ENCODE results near the gene MCMBP.
"Not testable (repeated sequence)": the region's sequence is repeated elsewhere in the genome, so short reads cannot be mapped to it uniquely, and the experiment has no call there.

Gene MCMBP, protein sequence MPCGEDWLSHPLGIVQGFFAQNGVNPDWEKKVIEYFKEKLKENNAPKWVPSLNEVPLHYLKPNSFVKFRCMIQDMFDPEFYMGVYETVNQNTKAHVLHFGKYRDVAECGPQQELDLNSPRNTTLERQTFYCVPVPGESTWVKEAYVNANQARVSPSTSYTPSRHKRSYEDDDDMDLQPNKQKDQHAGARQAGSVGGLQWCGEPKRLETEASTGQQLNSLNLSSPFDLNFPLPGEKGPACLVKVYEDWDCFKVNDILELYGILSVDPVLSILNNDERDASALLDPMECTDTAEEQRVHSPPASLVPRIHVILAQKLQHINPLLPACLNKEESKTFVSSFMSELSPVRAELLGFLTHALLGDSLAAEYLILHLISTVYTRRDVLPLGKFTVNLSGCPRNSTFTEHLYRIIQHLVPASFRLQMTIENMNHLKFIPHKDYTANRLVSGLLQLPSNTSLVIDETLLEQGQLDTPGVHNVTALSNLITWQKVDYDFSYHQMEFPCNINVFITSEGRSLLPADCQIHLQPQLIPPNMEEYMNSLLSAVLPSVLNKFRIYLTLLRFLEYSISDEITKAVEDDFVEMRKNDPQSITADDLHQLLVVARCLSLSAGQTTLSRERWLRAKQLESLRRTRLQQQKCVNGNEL

DNA sequence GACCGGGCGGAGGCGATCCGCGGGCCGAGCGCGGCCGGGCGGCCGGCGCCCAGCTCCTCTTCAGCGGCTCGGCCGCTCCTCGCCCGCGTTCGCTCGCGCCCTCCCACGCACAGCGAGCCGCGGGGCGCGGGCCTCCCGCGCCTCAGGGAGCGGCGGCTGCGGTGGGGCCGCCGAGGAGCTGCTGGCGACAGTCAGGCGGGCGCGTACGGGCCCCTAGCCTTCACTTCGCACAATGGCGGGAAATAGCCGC lies at the start of gene MCMBP:
Gene MCMBP, minus strand, starts transcription at position 234 of the 250 bp plus-strand sequence. CDS start 259 bp downstream, outside the sequence.
- DNase-seq (ENCODE audit: low read depth): no peak

DNA sequence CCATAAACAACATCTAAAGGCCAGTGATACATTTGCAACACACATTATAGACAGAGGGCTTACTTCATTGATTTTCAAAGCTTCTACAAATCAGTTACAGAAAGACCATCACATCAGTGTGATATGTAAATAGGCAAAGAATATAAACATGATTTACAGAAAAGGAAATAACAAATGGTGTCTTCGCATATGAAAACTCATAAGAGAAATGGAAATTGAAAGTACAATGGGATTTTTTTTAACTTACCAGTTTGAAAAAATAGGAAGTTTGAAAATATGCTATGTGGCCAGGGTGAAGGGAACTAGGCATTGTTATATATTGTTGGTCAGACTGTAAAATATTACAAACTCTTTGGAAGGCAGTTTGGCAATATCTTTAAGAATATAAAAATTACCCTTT lies 47.2 kb upstream of the MCMBP start:
- no peak for DNase-seq (ENCODE audit: low read depth)

DNA sequence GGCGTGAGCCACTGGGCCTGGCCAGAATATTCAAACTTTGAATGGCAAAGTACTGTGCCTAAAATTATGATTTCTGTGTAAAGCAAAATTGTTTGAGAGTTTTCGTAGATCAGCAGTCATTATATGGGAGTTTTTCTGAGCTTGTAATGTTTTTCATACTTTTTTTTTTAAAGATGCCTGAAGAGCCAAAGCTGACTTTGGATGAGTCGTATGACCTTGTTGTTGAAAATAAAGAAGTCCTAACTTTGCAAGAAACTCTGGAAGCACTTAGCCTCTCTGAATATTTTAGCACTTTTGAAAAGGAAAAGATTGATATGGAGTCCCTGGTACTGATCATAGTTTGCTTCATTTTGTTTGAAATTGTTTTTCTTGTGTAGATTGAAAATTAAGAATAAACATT lies 46.6 kb upstream of the MCMBP start:
- DNase-seq (ENCODE audit: low read depth): no peak

DNA sequence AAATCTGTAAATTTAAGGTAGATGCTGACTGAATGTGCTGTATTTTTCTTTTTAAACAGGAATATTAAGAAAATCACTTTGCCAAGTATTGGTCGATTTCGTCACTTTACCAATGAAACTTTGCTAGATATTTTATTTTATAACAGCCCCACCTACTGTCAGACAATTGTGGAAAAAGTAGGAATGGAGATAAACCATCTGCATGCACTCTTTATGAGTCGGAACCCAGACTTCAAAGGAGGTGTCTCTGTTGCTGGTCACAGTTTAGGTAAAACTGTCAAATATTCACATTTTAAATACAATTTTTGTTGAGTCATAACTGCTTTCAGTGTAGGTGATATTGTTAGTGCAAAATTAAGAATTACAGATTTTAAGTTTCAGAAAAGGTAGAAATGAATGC lies 45.1 kb upstream of the MCMBP start:
- DNase-seq (ENCODE audit: low read depth): no peak

DNA sequence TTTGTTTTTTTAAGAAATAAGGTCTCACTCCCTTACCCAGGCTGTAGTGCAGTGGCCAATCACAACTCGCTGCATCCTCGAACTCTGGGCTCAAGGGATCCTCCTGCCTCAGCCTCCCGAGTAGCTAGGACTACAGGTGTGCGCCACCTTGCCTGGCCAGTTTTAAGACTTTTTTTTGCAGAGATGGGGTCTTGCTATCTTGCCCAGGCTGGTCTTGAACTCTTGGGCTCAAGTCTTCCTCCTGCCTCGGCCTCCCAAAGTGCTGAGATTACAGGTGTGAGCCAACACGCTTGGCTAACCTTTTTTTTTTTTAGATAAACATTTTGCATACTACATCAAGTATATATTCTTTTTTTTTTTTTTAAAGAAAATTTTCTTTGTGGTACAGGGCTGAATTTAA lies 38.0 kb upstream of the MCMBP start:
- DNase-seq (ENCODE audit: low read depth): no peak

DNA sequence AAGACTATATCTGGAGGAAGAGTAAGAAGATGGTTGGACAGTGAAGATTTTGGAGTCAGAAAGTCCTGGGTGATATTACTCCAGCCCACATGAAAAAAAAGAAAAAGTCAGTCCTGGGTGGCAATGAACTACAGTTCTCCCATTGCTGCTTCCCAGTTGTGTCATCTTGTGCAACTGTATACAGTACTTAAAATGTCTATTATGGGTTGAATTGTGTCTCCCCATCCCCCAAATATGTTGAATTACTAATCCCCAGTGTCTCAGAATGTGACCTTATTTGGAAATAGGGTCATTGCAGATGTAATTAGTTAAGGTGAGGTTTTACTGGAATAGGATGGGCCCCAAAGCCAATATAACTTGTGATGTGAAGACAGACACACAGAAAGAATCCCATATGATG lies 35.5 kb upstream of the MCMBP start:
- no peak for DNase-seq (ENCODE audit: low read depth)

DNA sequence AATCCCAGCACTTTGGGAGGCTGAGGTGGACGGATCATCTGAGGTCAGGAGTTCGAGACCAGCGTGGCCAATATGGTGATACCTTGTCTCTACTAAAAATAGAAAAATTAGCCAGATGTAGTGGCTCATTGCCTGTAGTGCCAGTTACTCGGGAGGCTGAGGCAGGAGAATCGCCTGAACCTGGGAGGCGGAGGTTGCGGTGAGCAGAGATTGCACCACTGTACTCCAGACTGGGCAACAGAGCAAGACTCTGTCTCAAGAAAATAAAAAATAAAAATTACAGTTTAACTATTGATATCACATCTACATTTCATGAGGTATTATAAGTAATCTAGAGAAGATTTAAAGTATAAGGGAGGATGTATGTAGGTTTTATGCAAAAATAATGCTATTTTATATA lies 35.1 kb upstream of the MCMBP start:
- not testable (repeated sequence) for DNase-seq (ENCODE audit: low read depth)

DNA sequence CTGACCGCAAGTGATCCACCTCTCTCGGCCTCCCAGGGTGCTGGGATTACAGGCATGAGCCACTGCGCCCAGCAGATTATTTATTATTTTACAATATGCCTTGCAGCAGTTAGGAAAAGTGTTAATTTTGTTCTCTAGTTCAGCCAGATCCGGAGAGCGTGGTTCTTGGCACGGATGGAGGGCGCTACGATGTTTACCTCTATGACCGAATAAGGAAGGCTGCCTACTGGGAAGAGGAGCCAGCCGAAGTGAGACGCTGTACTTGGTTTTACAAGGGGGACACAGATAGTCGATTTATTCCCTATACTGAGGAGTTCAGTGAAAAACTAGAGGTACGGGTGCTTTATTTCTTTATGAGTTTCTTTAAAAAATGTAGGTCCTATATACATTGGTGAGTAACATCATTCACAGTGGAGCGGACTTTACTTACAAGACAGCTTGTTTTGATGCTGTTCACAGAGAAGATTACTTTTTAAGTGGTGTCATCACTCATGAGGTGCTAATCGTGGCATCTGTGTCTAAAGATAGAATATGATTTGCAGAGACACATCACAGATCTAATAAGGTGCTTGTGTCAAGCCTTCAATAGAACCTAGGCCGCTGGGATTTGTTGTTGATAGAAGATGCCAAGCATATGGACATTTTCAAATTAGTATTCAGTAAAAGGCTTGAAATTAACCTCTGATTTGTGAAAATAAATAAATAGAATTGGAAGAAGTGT lies 31.5 kb upstream of the MCMBP start:
- no peak for DNase-seq (ENCODE audit: low read depth)

DNA sequence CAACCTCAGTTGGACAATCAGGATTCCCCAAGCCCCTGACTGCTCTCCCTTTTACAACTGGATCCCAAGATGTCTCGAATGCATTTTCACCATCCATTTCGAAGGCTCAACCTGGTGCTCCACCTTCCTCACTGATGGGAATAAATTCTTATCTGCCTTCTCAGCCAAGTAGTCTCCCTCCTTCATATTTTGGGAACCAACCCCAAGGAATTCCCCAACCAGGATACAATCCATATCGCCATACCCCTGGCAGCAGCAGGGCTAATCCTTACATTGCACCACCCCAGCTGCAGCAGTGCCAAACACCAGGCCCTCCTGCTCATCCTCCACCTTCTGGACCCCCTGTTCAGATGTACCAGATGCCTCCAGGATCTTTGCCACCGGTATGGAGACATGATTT lies 25.9 kb upstream of the MCMBP start:
- DNase-seq (ENCODE audit: low read depth): no peak

DNA sequence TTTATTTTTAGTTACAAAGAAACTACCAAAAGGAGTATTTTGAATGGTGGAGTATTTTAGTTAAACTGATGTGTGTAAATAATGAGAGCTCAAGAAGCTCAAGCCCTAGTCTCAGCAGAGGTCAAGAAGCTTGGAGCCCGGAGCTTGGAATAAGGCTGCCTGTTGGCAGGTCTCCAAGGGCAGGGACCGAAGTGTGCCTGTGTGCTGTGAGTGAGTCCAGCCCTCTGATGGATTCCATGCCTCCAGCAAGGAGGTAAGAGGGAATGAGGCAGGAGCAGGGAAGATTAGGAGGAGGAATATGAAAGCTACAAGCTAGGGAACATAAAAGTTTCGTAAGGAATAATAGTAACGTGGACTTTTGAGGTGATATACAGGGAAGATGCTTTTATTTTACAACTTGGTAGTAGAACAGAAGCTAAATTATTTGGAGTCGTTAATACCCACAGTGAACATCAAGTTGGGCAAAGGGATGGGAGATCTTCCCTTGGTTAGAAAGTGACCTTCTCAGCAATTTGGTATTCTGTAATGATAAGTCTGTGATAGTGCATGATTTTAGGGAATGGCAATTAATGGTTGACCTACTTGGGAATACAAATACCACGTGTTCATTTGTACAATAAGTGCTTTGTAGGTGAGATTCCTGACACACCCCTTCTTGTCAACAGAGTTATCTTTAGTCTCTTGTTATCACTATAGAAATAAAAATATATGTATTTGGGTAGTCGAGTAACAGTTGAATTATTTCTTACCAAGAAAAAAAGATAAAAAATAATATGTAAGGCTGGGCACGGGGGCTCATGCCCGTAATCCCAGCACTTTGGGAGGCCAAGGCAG lies 24.5 kb upstream of the MCMBP start:
- DNase-seq (ENCODE audit: low read depth): no peak

DNA sequence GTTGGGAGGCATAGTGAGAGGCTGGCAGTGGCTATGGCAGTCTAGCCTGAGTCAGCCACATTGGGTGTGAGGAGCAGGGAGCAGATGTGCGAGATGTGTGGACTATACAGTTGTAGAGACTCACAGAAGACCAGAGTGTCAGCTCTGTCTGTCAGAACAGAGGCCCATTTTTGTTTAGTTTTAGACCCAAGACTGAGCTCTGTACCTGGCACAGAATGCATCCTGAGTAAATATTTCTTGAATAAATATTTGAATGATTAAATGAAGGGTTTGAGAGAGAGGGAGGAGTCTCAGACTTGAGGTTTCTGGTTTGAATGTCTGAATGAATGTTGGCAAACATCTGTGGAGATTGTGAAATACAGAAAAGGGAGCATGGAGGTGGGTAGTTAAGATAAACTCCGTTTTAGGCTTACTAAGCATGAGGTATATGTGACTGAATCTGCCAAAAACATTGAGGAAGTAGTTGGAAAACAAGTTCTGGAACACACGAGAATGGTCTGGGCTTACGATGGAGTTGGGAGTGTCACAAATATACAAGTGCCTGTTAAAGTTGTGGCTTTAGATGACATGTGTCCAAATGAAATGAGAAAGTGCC lies 23.5 kb upstream of the MCMBP start:
- DNase-seq (ENCODE audit: low read depth): peak; percentile 38

DNA sequence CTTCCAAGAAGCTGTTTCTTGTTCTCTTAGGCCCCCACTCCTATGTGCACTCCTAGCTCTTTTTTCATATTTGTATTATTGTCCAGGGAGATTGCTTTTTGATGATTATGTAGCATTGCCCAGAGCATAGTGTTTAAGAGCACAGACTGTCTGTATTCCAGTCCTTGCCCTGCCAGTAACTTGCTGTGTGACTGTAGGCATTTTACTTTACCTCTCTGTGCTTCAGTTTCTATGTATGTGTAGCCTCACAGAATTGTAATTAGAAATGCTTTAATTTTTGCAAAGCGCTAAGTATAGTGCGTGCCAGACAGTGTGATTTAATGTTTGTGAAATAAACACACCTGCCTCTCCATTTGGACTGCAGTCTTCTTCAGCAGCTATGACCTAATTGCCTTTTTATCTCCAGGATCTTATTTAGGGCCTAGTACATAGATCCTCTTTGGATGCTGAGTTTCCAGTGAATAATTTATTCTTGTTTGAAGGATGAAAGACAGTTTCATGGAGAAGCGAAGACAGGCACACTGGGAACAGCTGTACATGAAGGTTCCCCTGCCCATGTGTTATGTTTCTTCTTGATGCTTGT lies 21.3 kb upstream of the MCMBP start:
- DNase-seq (ENCODE audit: low read depth): no peak

DNA sequence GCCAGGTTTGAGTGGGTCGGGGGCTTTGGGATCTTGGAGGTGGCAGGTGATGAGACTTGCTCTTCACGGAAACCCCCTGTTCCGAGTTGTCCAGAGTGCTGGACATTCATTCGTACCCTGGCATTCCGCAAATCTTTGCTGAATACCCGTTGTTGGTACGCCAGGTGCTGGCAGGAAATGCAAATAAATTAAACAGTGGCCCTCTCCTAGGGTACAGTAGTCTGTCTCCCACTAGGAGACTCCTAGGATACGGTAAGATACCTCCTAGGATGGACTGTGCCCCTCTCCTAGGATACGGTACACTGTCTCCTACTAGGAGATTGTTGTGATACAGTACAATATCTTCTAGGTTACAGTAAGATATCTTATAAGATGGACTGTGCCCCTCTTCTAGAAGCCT lies 20.4 kb upstream of the MCMBP start:
- DNase-seq (ENCODE audit: low read depth): no peak

DNA sequence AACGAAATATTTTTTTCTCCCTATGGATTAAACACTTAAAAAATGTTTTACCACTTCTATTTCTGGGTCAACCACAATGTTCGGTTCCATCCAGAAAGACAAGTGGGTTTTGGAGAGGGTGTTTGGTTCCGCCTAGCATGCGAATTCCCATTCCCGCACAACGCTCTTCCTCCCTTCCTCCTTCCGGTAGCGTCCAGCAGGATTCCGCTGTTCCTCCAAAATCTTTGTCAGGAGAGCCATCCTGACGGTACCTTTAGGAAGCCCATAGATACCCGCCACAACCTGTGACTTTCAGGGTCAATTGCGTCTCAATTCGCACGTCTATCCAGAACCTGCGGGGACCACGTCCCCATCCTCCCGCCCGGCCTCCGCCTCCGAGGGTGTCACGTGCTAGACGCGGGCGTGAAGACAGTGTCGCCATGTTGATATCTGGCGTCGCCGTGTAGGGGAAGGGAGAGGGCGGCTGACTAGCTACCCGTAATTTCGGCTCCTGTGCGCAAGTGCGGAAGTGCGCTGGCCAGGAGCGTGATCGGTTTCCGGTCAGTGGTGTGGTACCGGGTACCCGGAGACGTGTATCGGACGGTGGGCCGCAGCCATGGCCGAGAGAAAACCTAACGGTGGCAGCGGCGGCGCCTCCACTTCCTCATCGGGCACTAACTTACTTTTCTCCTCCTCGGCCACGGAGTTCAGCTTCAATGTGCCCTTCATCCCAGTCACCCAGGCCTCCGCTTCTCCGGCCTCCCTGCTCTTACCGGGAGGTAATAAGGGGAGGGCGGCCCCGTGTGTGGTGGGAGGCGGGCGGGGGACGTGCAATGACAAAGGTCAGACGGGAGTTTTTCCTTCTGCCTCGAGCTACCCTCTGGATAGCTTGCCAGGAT lies 19.8 kb upstream of the MCMBP start, which contains the start of gene SEC23IP:
Gene SEC23IP, plus strand, starts transcription at position 543 of the 878 bp plus-strand sequence. Its CDS starts 53 bp downstream, at position 596.
- peak; percentile 91 for DNase-seq (ENCODE audit: low read depth)

DNA sequence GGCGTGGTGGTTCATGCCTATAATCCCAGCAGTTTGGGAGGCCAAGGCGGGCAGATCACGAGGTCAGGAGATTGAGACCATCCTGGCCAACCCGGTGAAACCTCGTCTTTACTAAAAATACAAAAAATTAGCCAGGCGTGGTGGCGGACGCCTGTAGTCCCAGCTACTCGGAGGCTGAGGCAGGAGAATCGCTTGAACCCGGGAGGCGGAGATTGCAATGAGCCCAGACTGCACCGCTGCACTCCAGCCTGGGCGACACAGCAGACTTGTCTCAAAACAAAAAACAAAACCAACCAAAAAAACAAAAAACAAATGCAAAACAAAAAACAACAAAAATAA lies 19.2 kb upstream of the MCMBP start:
- DNase-seq (ENCODE audit: low read depth): not testable (repeated sequence)

DNA sequence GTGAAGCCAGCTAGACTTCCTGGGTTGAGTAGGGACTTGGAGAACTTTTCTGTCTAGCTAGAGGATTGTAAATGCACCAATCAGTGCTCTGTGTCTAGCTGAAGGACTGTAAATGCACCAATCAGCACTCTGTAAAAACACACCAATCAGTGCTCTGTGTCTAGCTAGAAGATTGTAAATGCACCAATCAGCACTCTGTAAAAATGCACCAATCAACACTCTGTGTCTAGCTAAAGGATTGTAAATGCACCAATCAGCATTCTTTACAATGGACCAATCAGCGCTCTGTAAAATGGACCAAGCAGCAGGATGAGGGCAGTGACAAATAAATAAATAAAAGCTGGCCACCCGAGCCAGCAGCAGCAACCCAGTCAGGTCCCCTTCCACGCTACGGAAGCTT lies 17.7 kb upstream of the MCMBP start:
- DNase-seq (ENCODE audit: low read depth): not testable (repeated sequence)

DNA sequence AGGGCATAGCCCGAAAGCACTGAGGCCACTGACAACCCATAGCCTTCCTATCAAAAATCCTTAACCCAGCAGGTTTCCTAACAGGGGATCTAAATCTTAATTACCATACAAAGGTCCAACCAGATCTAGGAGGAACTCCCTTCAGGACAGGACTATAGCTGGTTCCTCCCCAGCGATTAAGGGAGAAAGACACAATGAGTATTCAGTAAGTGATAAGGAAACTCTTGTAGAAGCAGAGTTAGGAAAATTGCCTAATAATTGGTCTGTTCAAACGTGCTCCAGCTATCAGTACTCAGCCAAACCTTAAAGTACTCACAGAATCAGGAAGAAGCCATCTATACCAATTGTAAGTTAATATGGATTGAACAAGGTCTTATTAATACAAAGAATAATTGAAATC lies 16.6 kb upstream of the MCMBP start:
- not testable (repeated sequence) for DNase-seq (ENCODE audit: low read depth)

DNA sequence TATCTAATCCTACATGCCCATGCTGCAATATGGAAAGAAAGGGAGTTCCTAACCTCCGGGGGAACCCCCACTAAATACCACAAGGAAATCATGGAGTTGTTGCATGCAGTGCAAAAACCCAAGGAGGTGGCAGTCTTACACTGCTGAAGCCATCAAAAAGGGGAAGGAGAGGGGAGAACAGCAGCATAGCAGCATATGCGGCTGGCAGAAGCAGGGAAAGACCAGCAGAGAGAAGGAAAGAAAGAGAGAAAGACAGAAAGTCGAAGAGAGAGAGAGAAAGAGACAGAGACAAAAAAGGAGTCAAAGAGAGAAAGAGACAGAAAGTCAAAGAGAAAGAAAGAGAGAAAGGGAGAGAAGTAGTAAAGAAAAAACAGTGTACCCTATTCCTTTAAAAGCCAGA lies 16.1 kb upstream of the MCMBP start:
- not testable (repeated sequence) for DNase-seq (ENCODE audit: low read depth)

DNA sequence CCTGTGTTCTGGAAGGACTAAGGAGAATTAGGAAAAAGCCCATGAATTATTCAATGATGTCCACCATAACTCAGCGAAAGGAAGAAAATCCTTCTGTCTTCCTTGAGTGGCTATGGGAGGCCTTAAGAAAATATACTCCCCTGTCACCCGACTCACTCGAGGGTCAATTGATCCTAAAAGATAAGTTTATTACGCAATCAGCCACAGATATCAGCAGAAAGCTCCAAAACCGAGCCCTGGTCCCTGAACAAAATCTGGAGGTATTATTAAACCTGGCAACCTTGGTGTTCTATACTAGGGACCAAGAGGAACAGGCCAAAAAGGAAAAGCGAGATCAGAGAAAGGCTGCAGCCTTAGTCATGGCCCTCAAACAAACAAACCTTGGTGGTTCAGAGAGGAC lies 13.4 kb upstream of the MCMBP start:
- DNase-seq (ENCODE audit: low read depth): not testable (repeated sequence)

DNA sequence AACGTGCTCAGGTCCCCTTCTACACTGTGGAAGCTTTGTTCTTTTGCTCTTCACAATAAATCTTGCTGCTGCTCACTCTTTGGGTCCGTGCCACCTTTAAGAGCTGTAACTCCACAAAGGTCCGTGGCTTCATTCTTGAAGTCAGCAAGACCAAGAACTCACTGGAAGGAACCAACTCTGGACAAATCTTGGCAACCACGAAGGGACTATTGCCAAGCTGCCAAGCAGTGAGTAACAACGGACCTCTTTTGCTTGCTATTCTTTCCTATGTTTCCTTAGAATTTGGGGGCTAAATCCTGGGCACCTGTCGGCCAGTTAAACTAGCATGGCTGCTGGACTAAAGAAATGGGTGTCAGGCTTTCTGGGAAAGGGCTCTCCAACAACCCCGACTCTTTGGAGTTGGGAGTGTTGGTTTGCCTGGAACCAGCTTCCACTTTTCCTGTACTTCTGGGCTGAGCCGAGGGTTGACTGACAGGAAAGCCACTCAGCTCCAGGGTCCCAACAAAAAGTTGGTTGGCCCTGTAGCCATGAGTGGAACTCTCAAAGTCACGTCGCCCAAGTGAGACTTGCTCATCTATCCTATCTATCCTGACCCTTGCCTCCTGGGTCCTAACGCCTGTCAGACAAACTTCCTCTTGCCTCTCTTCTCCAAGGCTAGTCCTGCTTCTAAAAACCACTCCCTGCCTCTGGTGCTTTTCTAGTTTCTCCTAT lies 11.4 kb upstream of the MCMBP start:
- not testable (repeated sequence) for DNase-seq (ENCODE audit: low read depth)

All from fibroblast of the conjunctiva (primary cell).